T-cell (primary cell): ENCODE results near the gene ZC3HAV1L. TPM values are rescaled to one million over a fixed set of nuclear protein-coding genes. Genes with fewer than 3 reads are reported as not detected.
"Not testable (repeated sequence)": the region's sequence is repeated elsewhere in the genome, so short reads cannot be mapped to it uniquely, and the experiment has no call there.

Source experiments
- ATAC-seq, 4 experiments: fragments of 200-7000 bp in 3 of 4; fragments of 150-1000 bp in 1 of 4; cut with Tn5 transposase; replicated peaks in 1 of 4; 1 replicate in 3 of 4; 2 replicates in 1 of 4; pipeline ENCODE4 v1.10.0; 2021; ENCODE audit warnings: moderate library complexity in 3 of 4, mild to moderate bottlenecking in 2 of 4, moderate number of reproducible peaks in 1 of 4
- CTCF ChIA-PET, 2 donors: fragments of 300-600 bp; sonication (Branson Sonifier 250); formaldehyde crosslinking; loops; one replicate each; lab custom pipeline; 2022; ENCODE audit warnings: antibody characterized with exemption in 2 of 2; lab: Charles Lee
- POLR2A ChIA-PET, 2 donors: fragments of 300-600 bp; sonication (Branson Sonifier 250); formaldehyde crosslinking; loops; one replicate each; lab custom pipeline; 2022; ENCODE audit warnings: antibody characterized with exemption in 2 of 2; lab: Charles Lee
- DNase-seq, 35 experiments: peaks; one replicate each; pipeline versions ENCODE4 v3.0.0 to v3.0.0-alpha.2; 2013 to 2023
- H3K27ac ChIP-seq: one replicate; pipeline ENCODE4 v1.5.1; 2013; ENCODE audit warnings: low read length
- H3K27me3 ChIP-seq, 2 experiments: replicated peaks in 1 of 2; 1 replicate in 1 of 2; 2 replicates in 1 of 2; pipeline versions ENCODE4 v1.6.1 to v1.7.0; 2013; ENCODE audit warnings: low read length in 1 of 2, mixed read lengths in 1 of 2; ENCODE audit not compliant: control insufficient read depth in 2 of 2, insufficient read depth in 2 of 2; ENCODE audit errors: extremely low read depth in 1 of 2
- H3K36me3 ChIP-seq, 2 donors: 1 replicate in 1 of 2; 2 replicates in 1 of 2; pipeline versions ENCODE4 v1.6.1 to v1.7.0; 2013; ENCODE audit warnings: low read length in 1 of 2; ENCODE audit not compliant: control insufficient read depth in 2 of 2, insufficient read depth in 1 of 2; ENCODE audit errors: extremely low read depth in 1 of 2
- H3K4me1 ChIP-seq, 2 experiments: 1 replicate in 1 of 2; 2 replicates in 1 of 2; pipeline versions ENCODE4 v1.6.1 to v1.7.0; 2013; ENCODE audit warnings: low read length in 2 of 2, mixed read lengths in 1 of 2; ENCODE audit not compliant: insufficient read depth in 2 of 2, control insufficient read depth in 1 of 2; ENCODE audit errors: extremely low read depth in 1 of 2
- H3K4me3 ChIP-seq, 2 donors: 1 replicate in 1 of 2; 2 replicates in 1 of 2; pipeline versions ENCODE4 v1.5.1 to v1.7.0; 2013; ENCODE audit warnings: mild to moderate bottlenecking in 2 of 2, low read length in 1 of 2, moderate library complexity in 1 of 2; ENCODE audit not compliant: control insufficient read depth in 1 of 2; ENCODE audit errors: extremely low read depth in 1 of 2
- H3K9me3 ChIP-seq: 2 replicates; pipeline ENCODE4 v1.7.0; 2013
- H3K27ac Mint-ChIP-seq, 2 donors: one replicate each; pipeline ENCODE4 v1.8.0; 2020 to 2021; ENCODE audit warnings: mild to moderate bottlenecking in 2 of 2, mixed read lengths in 2 of 2
- H3K27me3 Mint-ChIP-seq, 2 donors: one replicate each; pipeline ENCODE4 v1.8.0; 2021 to 2022; ENCODE audit warnings: mixed read lengths in 2 of 2
- H3K36me3 Mint-ChIP-seq: one replicate; pipeline ENCODE4 v1.8.0; 2021; ENCODE audit warnings: mixed read lengths
- H3K4me1 Mint-ChIP-seq, 3 donors: one replicate each; pipeline ENCODE4 v1.8.0; 2020 to 2022; ENCODE audit warnings: mixed read lengths in 3 of 3, mild to moderate bottlenecking in 1 of 3
- H3K4me3 Mint-ChIP-seq, 3 donors: one replicate each; pipeline ENCODE4 v1.8.0; 2020 to 2022; ENCODE audit warnings: mild to moderate bottlenecking in 3 of 3, mixed read lengths in 3 of 3, moderate library complexity in 3 of 3
- H3K9me3 Mint-ChIP-seq, 3 donors: one replicate each; pipeline ENCODE4 v1.8.0; 2020 to 2022; ENCODE audit warnings: mixed read lengths in 3 of 3
- WGBS: methylation state at CpG from one replicate; pipeline ENCODE4 v1.1.5; 2013; ENCODE audit warnings: missing lambda C conversion rate; ENCODE audit not compliant: insufficient coverage; 5-methylcytosine and 5-hydroxymethylcytosine counted together
- total RNA-seq, 35 experiments: library from RNA in 6 of 35; stranded (reverse) in 6 of 35; fragments of 120-200 nt in 1 of 35; gene quantifications; one replicate each; pipeline versions ENCODE4 v1.2.1 to v1.2.4 and lab custom pipeline; 2013 to 2026

The ZC3HAV1L gene
- total RNA-seq, 5 donors from 2014 or later (not counting 1 experiment from before 2014, with no cell fraction given) = 1.2 to 7.6 (median 5.1) TPM

GRCh38 chr7:139078911-139079310 lies 43.1 kb upstream of the ZC3HAV1L start:
- H3K4me1 Mint-ChIP-seq = peaks cover 83 to 86% (median 86%) of the 10 kb centered on the region in 3 donors
- peak overlapping the region; percentile 91 to 92 for H3K27ac Mint-ChIP-seq
- Histone ChIP-seq H3K27me3 (no peaks in the 10 kb centered on the region), H3K9me3 (no peaks in the 10 kb centered on the region), H3K36me3 (peaks cover 15 to 91% of the 10 kb centered on the region in 2 donors), H3K4me3 (peak overlapping the region in 1 of 2 donors; percentile 15), H3K4me1 (peaks cover 49% of the 10 kb centered on the region in 2 experiments), H3K27ac (peak overlapping the region; percentile 35)
- POLR2A ChIA-PET = interaction anchor here (0.7 to 1.0 kb wide), 2 partner anchors 16 to 281 kb away, joined by 3 to 6 read pairs; partner anchors contain the start of gene LUC7L2 (in 1 of the 2)
- peak overlapping the region in 2 of 3 donors; percentile 9 to 64 for H3K4me3 Mint-ChIP-seq
- DNase-seq (no peak), ATAC-seq (peak in 1 of 4 experiments; percentile 12)
- peaks cover 70% of the 10 kb centered on the region for H3K36me3 Mint-ChIP-seq
- no peaks in the 10 kb centered on the region for H3K9me3 Mint-ChIP-seq
- no peaks in the 10 kb centered on the region for H3K27me3 Mint-ChIP-seq
- CTCF ChIA-PET = interaction anchor here in 1 of 2 donors (0.6 to 1.2 kb wide), 3 partner anchors 15 to 28 kb away, joined by 3 read pairs; no protein-coding TSS in a partner anchor
- 0% methylated on average over 1 of the region's 1 CpG for WGBS

GRCh38 chr7:139078399-139078798 lies 42.6 kb upstream of the ZC3HAV1L start:
- no peaks in the 10 kb centered on the region for H3K27me3 Mint-ChIP-seq
- H3K9me3 Mint-ChIP-seq = no peaks in the 10 kb centered on the region
- Histone ChIP-seq H3K9me3 (no peaks in the 10 kb centered on the region), H3K36me3 (peaks cover 15 to 92% of the 10 kb centered on the region in 2 donors), H3K4me1 (peaks cover 48 to 49% of the 10 kb centered on the region in 2 experiments), H3K4me3 (no peak overlapping the region), H3K27me3 (no peaks in the 10 kb centered on the region), H3K27ac (peak overlapping the region; percentile 35)
- H3K36me3 Mint-ChIP-seq = peaks cover 70% of the 10 kb centered on the region
- peaks cover 81 to 86% (median 83%) of the 10 kb centered on the region in 3 donors for H3K4me1 Mint-ChIP-seq
- ChIA-PET POLR2A (interaction anchor here (0.5 to 1.0 kb wide), 3 partner anchors 17 to 616 kb away, joined by 3 to 6 read pairs (median 4); partner anchors contain the start of gene LUC7L2 (in 1 of the 2)), CTCF (interaction anchor here in 1 of 2 donors (1.2 kb wide), 1 partner anchor 15 kb away, joined by 3 read pairs; no protein-coding TSS in a partner anchor)
- ATAC-seq (no peak), DNase-seq (no peak)
- peak overlapping the region; percentile 91 to 92 for H3K27ac Mint-ChIP-seq
- no CpG with 5 or more reads among the region's 1 CpG for WGBS
- H3K4me3 Mint-ChIP-seq = peak overlapping the region in 1 of 3 donors; percentile 64

GRCh38 chr7:139077706-139078105 lies 41.9 kb upstream of the ZC3HAV1L start:
- H3K4me1 ChIP-seq = peaks cover 47 to 52% of the 10 kb centered on the region in 2 experiments
- not testable (repeated sequence) for DNase-seq, H3K9me3 Mint-ChIP-seq, H3K27me3 ChIP-seq, ATAC-seq, H3K9me3 ChIP-seq, H3K27me3 Mint-ChIP-seq, H3K4me3 ChIP-seq, H3K4me3 Mint-ChIP-seq
- 94% methylated on average over 2 of the region's 5 CpGs for WGBS
- H3K27ac Mint-ChIP-seq = peak overlapping the region; percentile 80 to 92
- peaks cover 64% of the 10 kb centered on the region for H3K36me3 Mint-ChIP-seq
- peaks cover 15 to 92% of the 10 kb centered on the region in 2 donors for H3K36me3 ChIP-seq
- POLR2A ChIA-PET = interaction anchor here in 1 of 2 donors (0.5 kb wide), 1 partner anchor 616 kb away, joined by 4 read pairs; no protein-coding TSS in a partner anchor
- peaks cover 77 to 84% (median 81%) of the 10 kb centered on the region in 3 donors for H3K4me1 Mint-ChIP-seq
- peak overlapping the region; percentile 36 for H3K27ac ChIP-seq
- CTCF ChIA-PET = interaction anchor here in 1 of 2 donors (0.5 to 1.2 kb wide), 2 partner anchors 16 kb away, joined by 3 to 4 read pairs; no protein-coding TSS in a partner anchor

- ATAC-seq (no peak), DNase-seq (no peak)
- Histone ChIP-seq H3K27ac (peak overlapping the region; percentile 67), H3K36me3 (peaks cover 20 to 95% of the 10 kb centered on the region in 2 donors), H3K4me1 (peaks cover 37 to 60% of the 10 kb centered on the region in 2 experiments), H3K27me3 (no peaks in the 10 kb centered on the region), H3K9me3 (no peaks in the 10 kb centered on the region), H3K4me3 (no peak overlapping the region)
- POLR2A ChIA-PET = interaction anchor here (0.6 to 1.8 kb wide), 5 partner anchors 10 to 41 kb away, joined by 4 to 25 read pairs (median 5); no protein-coding TSS in a partner anchor
- no peaks in the 10 kb centered on the region for H3K27me3 Mint-ChIP-seq
- peaks cover 73% of the 10 kb centered on the region for H3K36me3 Mint-ChIP-seq
- no peaks in the 10 kb centered on the region for H3K9me3 Mint-ChIP-seq
- CTCF ChIA-PET = interaction anchor here (0.6 to 4.3 kb wide), 17 partner anchors 15 to 323 kb away, joined by 3 to 43 read pairs (median 7); no protein-coding TSS in a partner anchor
- H3K27ac Mint-ChIP-seq = peak overlapping the region; percentile 69 to 92
- WGBS = 100% methylated on average over 1 of the region's 11 CpGs
- no peak overlapping the region for H3K4me3 Mint-ChIP-seq
- H3K4me1 Mint-ChIP-seq = peaks cover 76 to 83% (median 81%) of the 10 kb centered on the region in 3 donors
These were observed 40.2 kb upstream of the ZC3HAV1L start for GRCh38 chr7:139075871-139076686.

- Mint-ChIP-seq H3K9me3 (no peaks in the 10 kb centered on the region), H3K4me3 (peak overlapping the region; percentile 30 to 60 (median 41)), H3K27ac (peak overlapping the region; percentile 82 to 88), H3K4me1 (peaks cover 67 to 74% (median 73%) of the 10 kb centered on the region in 3 donors), H3K27me3 (no peaks in the 10 kb centered on the region), H3K36me3 (peaks cover 65% of the 10 kb centered on the region)
- ChIA-PET POLR2A (interaction anchor here (0.7 to 1.8 kb wide), 10 partner anchors 10 to 40 kb away, joined by 3 to 25 read pairs (median 4); no protein-coding TSS in a partner anchor), CTCF (interaction anchor here (0.6 to 4.3 kb wide), 39 partner anchors 8 to 323 kb away, joined by 3 to 43 read pairs (median 5); a partner anchor contains a TSS)
- 10% methylated on average over 2 of the region's 9 CpGs for WGBS
- peak; percentile 30 to 91 (median 65) for DNase-seq
- peaks cover 20 to 90% of the 10 kb centered on the region in 2 donors for H3K36me3 ChIP-seq
- peak; percentile 82 to 86 (median 84) for ATAC-seq
- no peaks in the 10 kb centered on the region for H3K9me3 ChIP-seq
- peaks cover 36 to 54% of the 10 kb centered on the region in 2 experiments for H3K4me1 ChIP-seq
- peak overlapping the region; percentile 67 for H3K27ac ChIP-seq
- H3K27me3 ChIP-seq = no peaks in the 10 kb centered on the region
- H3K4me3 ChIP-seq = no peak overlapping the region
These were observed 39.3 kb upstream of the ZC3HAV1L start for GRCh38 chr7:139075031-139075652.
